Nucleus accumbens (tissue), 56 donors: ENCODE results near the gene CLCN5.
A peak's percentile ranks its signal among the peaks of the same experiment; 100 is the strongest.
"Not testable (repeated sequence)": the region's sequence is repeated elsewhere in the genome, so short reads cannot be mapped to it uniquely, and the experiment has no call there.

Source experiments
- DNase-seq, 56 donors: peaks; one replicate each; lab custom pipeline; 2025; lab: John Stamatoyannopoulos, UW

CLCN5 gene

DNA sequence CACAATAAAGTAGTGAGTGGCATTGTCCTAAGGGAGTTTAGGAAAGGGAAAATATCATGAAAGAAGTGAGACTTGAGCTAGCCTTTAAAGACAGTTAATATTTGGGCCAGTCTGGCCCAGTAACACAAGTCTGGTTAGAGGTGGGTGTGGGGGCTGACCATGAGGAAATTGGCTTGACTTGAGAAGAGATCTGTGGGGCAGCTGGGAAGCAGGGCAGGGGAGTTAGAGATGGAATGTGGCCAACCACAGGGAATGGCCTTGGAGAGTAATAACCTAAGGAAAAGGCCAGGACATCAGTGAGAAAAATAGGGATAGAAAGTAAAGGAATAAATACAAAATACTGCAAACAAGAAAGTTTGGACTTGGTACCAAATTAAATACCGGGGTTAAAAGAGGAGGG is 71.3 kb downstream of the CLCN5 start:
- DNase-seq: no peak

DNA sequence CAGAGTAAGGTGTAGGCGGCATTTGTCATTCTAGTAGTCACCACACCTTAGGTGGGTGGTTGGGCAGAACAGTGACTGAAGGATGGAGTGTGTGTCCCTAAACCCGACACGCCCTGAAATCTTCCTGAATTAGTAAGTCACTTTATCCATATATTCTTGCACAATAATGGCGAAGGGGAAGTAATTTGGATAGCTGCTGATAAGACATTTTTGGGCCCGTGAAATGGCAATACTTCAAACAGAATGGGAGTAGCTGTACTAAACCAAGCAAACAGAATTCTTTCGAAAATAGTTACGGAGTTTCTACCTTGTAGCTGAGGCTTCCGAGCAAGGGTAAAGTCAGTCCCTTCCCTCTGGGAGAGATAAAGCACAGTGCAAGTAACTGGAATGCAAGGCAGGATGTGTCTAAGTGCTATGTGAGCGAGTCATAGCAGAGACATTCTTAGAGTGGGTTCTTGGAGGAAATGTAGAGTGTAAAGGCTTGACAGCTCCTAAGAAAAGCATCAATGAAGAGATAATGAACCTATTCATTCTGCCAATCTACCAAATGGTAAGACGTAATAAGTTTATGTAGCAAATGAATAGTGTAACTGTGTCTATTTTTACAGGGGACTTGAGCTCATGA is 72.8 kb downstream of the CLCN5 start:
- DNase-seq: no peak

DNA sequence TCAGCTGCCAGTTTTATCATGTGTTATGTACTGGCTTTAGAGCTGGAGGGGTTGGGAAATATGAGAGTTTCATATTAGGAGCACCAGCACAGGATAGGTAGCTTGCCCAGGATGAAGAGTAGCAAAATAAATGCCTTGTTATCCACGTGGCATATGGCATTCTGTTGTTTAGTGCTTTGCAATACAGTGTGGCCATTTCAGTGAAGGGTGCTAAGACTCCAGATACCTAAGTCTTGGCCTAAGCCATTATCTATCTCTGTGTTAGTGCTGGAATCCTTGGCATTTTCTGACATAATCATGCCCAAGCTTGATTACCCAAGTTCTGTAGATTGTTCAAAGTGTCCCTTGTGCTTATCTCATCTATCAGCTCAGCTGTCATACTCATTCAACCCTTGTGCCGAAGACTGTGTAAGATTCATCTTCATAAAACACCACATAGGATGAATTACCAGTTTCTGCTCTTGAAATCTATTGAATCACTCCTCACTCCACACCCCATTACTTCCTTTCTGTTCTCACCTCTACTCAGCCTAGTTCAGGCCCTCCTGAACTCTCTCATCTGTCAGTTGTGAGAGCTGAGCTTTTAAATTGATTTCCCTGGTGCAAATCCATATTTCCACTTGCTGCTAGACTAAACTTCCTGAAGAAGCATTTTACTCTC is 73.5 kb downstream of the CLCN5 start:
- DNase-seq: no peak

DNA sequence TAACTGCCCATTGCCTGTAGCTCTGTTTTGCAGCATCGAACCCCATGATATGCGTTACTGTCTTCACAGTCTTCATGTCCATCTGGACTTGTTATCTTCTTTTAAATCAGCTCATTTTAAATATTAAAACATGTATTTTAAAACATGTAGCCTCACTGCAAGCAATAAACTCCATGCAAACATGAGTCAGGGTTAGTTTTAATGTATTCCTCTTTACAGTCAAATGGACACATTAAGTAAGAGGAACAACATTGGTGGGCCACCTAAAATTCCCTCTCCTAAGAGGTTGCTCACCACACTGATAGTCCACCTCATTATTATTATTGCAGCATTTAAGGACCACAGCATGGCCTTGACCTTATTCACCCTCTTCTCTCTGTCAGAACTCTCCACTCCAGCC is 74.1 kb downstream of the CLCN5 start:
- no peak for DNase-seq

DNA sequence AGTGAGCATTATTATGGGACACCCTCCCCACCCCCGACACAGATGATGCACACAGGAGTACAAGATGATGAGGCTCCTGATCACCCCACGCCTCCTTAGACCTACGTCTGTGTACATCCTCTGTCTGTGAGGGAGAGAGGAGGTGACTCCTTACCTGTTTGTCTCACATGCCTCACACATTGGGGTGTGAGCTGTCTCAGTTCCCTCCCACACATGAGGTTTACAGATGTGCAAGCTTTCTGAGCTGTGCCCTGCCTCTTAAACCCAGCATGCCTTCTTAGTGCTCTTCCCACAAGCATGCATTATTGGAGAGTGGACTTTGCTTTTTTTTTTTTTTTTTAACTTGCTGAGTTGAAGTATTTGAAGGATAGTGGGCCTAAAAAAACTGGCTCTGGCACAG is 76.7 kb downstream of the CLCN5 start:
- DNase-seq: peak in 5 of 56 donors; percentile 0 to 6 (median 1)

DNA sequence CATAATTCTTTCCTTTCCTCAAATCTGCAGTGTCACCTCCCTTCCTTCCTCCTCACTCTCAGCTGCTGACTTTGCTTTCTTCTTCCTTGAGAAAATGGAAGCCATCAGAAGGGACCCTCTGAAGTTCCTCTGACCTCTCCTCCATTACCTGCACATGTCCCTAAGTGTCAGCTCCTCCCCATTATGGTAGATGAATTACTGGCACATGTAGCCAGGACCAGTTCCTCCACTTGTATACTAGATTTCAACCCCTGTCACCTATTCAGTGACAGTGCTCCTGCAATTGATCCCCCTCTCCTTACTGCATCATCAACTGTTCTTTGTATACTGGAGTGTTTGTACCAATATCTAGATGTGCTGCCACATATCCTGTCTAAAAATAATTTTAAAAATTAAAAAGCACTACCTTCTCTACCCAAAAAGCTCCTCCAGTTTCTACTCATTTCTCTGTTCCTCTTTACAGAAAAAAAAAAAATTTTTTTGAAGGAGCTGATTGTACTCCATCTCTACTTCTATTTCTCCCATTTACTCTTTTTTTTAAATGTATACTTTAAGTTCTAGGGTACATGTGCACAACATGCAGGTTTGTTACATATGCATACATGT is 78.6 kb downstream of the CLCN5 start:
- no peak for DNase-seq

DNA sequence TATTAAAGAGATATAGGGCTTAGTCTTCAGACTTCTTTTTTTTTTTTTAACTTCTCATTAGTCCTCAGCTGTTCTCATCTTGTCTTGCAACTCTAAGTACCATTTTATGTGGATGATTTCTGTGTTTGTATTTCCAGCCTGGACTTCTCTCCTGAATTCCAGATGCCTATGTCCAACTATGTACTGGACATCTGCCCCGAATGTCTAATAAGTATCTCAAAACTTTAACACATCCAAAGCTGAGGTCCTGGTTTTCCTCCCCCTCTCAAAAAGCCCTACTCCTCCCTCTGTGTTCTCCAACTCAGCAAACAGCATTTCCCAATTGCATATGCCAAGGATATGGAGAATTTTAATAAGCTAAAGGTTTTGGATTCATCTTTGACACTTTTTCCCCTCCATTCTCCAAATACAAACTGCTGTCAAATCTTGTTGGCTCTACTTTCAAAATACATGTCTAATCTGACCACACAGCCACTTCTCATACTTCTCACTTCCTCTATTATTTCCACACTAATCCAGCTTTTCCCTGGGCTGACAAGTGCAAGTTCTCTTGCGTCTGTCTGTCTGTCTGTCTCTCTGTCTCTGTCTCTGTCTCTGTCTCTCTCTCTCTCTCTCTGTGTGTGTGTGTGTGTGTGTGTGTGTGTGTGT is 79.8 kb downstream of the CLCN5 start:
- no peak for DNase-seq

DNA sequence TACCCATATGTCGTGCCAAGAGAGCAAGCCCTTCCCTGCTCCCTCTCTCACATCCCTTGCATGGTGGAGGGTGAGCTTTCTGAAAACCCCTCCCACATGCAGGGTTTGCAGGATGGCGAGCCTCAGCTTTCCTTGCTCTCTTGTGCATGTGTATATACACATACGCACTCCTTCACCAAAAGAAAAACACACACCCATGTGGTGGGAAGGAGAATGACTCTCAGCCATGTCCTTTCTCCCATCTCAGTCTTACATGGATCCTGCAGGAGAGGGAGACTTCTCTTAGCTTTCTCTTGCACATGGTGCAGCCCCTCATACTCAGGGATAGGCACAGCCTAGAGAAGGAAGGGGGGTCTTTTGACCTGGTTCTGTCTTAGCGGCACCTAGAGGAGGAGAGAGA is 81.1 kb downstream of the CLCN5 start:
- DNase-seq: no peak

DNA sequence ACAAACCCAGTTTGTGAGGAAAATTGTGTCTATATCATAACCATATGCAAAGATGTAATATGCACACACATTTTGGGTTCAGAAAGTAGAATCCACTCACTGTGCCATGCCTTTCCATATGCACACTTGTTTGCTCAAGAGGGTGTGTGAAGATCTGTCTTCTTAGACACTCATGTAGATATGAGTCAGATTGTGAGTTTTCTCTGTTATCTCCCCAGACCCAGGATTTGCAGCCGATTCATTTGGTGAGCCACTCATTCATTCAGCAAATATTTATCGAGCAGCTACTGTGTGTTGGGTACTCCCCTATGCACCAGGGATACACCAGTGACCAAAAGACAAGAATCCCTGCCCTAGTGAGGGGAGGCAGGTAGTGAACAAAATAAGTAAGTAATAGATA is 81.5 kb downstream of the CLCN5 start:
- no peak for DNase-seq

DNA sequence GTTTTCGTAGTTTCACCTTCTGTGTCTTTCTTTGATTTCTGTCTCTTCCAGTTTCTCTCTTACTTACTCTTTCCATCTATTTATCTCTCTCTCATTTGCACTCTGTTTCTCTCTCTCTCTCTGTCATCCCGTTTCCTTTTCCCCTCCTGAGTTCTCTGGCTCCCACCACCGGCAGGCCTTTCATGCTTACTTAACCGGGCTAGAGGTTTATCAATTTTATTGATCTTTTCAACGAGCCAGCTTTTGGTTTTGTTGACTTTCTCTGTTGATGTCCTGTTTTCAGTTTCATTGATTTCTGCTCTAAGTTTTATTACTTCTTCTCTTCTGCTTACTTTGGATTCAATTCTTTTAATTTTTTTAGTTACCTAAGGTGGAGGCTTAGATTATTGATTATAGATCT is 103.2 kb downstream of the CLCN5 start:
- DNase-seq: not testable (repeated sequence)

- DNase-seq: no peak
These were observed 112.7 kb downstream of the CLCN5 start for GRCh38 chrX:50035126-50035525.

- no peak for DNase-seq
These were observed 114.0 kb downstream of the CLCN5 start for GRCh38 chrX:50036426-50036825.

GRCh38 chrX:50045823-50046222 is 123.4 kb downstream of the CLCN5 start:
- no peak for DNase-seq

GRCh38 chrX:50049228-50049627 is 126.8 kb downstream of the CLCN5 start:
- no peak for DNase-seq

GRCh38 chrX:50054147-50054546 is 131.8 kb downstream of the CLCN5 start:
- no peak for DNase-seq

- DNase-seq: no peak
These were observed 144.0 kb downstream of the CLCN5 start for GRCh38 chrX:50066318-50066937.

DNA sequence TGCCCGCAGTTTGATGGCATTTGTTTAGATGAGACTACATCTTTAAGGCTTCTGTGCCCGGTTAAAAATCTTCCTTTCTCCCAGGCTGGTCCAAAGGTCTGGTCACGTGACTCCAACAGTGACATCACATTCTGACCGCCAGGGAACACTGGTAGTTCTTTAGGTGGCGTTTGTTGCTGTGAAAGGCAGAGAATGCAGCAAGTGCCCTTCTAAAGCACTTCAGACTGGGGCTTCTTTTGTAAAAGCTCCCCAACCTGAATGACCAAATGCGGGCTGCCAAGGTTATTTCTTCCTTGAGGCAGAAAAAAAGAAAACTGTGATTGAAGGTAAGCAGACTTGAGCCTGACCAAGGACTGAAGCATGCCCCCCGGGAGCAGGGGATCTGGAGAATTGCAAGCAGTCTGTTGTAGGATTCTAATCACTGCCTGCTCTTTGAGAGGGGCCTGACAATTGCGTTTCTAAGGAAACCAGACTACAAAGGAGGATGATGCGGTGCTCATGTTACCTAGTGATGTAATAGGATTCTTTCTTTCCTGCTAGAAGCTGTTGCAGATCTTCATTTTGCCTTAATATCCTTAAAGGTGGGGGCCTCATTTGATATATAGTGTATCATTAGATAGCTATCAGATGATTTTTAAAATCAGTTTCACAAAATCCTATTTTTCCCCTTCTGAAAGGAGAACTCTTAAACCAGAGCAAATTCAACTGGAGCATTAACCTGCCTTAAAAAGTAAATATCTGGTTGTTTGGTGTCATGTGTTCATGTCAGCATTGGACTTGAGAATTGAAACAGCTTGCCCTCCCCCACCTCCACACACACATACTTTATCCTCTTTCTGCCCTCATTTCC is 145.3 kb downstream of the CLCN5 start:
- DNase-seq: peak in 38 of 56 donors; percentile 0 to 49 (median 9)

- no peak for DNase-seq
These were observed 145.8 kb downstream of the CLCN5 start for GRCh38 chrX:50068285-50068563.

GRCh38 chrX:50068893-50069292 is 146.5 kb downstream of the CLCN5 start:
- DNase-seq: no peak

DNA sequence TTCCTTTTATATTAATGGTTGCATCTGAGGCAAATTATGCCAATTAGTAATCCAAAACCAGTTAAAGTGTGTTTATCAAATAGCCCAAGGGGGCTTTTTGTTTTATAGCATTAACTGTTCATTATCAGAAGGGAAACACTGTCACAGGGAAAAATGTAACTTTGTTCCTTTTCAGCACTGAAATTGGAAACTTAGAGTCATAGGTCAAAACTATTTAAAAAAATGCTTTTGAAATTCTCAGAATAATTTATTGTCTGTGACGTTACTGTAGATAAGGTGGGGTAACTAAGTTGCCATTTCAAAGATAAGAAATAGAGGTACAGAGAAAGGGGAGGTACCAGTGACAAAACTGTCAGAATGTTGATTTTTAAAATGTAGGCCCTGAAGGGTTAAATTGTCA is 149.1 kb downstream of the CLCN5 start:
- DNase-seq: no peak

DNA sequence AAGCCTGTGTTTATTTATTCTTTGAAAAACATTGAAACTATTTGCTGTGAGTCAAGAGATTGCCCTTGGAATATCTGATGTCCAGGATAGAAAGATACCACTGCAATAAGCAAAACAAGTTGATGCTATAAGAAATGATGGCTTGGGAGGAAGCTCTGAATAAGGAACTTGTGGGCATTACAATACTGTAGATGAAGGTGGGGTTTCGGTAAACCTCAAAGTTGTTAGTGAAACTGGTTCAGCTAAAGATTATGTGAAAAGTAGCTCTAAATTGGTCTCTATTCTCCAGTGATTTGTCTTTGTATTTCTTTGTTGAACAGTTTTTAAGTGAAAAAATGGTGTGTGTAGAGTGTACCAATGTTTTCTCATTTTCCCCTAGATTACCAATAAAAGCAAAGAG is 149.7 kb downstream of the CLCN5 start:
- no peak for DNase-seq
